IMR-90 (cell line): ENCODE measurements around the gene SNX33. TPM values are rescaled to one million over a fixed set of nuclear protein-coding genes. Genes with fewer than 3 reads are reported as not detected.

Source experiments
- ATAC-seq: fragments of 200-7000 bp; cut with Tn5 transposase; 2 replicates; pipeline ENCODE4 v1.9.1; 2020; ENCODE audit warnings: low read depth, mild to moderate bottlenecking, moderate library complexity
- BruUV-seq: library from RNA; stranded (reverse); fragments of 400-500 nt; replicated peaks from 2 replicates; lab custom pipeline; 2021; lab: Mats Ljungman, UMichigan
- CTCF ChIA-PET: fragments of 300-600 bp; formaldehyde crosslinking; extraction: SDS; loops from one replicate; lab custom pipeline; 2021; ENCODE audit warnings: antibody characterized with exemption; lab: Yijun Ruan, JAX
- POLR2A ChIA-PET: fragments of 300-600 bp; sonication (Branson Sonifier 250); formaldehyde crosslinking; loops from one replicate; lab custom pipeline; 2022; ENCODE audit warnings: antibody characterized with exemption; ENCODE audit not compliant: unreplicated experiment; lab: Charles Lee
- DNase-seq: peaks from one replicate; pipeline ENCODE4 v3.0.0; 2013
- H2AFZ ChIP-seq: replicated peaks from 2 replicates; pipeline ENCODE3; 2013; ENCODE audit warnings: low read length, mild to moderate bottlenecking; ENCODE audit not compliant: poor library complexity
- H2AK5ac ChIP-seq: 2 replicates; pipeline ENCODE4 v1.6.1; 2013; ENCODE audit warnings: low read depth, low read length, inconsistent platforms
- H2AK9ac ChIP-seq: replicated peaks from 2 replicates; pipeline ENCODE3; 2013; ENCODE audit warnings: mild to moderate bottlenecking, low read depth, low read length, moderate library complexity; ENCODE audit not compliant: poor library complexity
- H2BK120ac ChIP-seq: 2 replicates; pipeline ENCODE4 v1.6.1; 2013; ENCODE audit warnings: low read depth, low read length, inconsistent platforms
- H2BK15ac ChIP-seq: 3 replicates; pipeline ENCODE4 v1.6.1; 2013; ENCODE audit warnings: low read depth, low read length, inconsistent platforms
- H2BK20ac ChIP-seq: 2 replicates; pipeline ENCODE4 v1.6.1; 2013; ENCODE audit warnings: low read depth, mild to moderate bottlenecking, inconsistent platforms, low read length, moderate library complexity
- H2BK5ac ChIP-seq: 2 replicates; pipeline ENCODE4 v1.6.1; 2013; ENCODE audit warnings: mild to moderate bottlenecking, low read depth, low read length, inconsistent platforms; ENCODE audit not compliant: poor library complexity, severe bottlenecking
- H3K14ac ChIP-seq: replicated peaks from 2 replicates; pipeline ENCODE4 v1.6.1; 2013; ENCODE audit warnings: low read depth, low read length, inconsistent platforms
- H3K18ac ChIP-seq: 2 replicates; pipeline ENCODE4 v1.6.1; 2013; ENCODE audit warnings: low read depth, low read length, control low read depth
- H3K23ac ChIP-seq: 2 replicates; pipeline ENCODE4 v1.6.1; 2013; ENCODE audit warnings: low read depth, low read length, inconsistent platforms
- H3K27ac ChIP-seq: 2 replicates; pipeline ENCODE4 v1.5.1; 2013; ENCODE audit warnings: mild to moderate bottlenecking, control low read depth, low read length; ENCODE audit not compliant: insufficient read depth
- H3K27me3 ChIP-seq: 2 replicates; pipeline ENCODE4 v1.6.1; 2013; ENCODE audit warnings: low read length; ENCODE audit not compliant: control insufficient read depth, insufficient read depth
- H3K36me3 ChIP-seq: 2 replicates; pipeline ENCODE4 v1.6.1; 2013; ENCODE audit warnings: low read length, mixed read lengths; ENCODE audit not compliant: control insufficient read depth, insufficient read depth
- H3K4ac ChIP-seq: 2 replicates; pipeline ENCODE4 v1.6.1; 2013; ENCODE audit warnings: low read depth, low read length, inconsistent platforms
- H3K4me1 ChIP-seq: 2 replicates; pipeline ENCODE4 v1.6.1; 2013; ENCODE audit warnings: low read length, mixed read lengths; ENCODE audit not compliant: control insufficient read depth, insufficient read depth
- H3K4me2 ChIP-seq: 2 replicates; pipeline ENCODE4 v1.6.1; 2013; ENCODE audit warnings: low read depth, mild to moderate bottlenecking, control low read depth, low read length, moderate library complexity
- H3K4me3 ChIP-seq: 2 replicates; pipeline ENCODE4 v1.5.1; 2013; ENCODE audit warnings: low read depth, mild to moderate bottlenecking, control low read depth, low read length, moderate library complexity; ENCODE audit not compliant: insufficient read depth
- H3K56ac ChIP-seq: 2 replicates; pipeline ENCODE4 v1.6.1; 2013; ENCODE audit warnings: low read length, inconsistent platforms; ENCODE audit not compliant: insufficient read depth; ENCODE audit errors: extremely low read depth
- H3K79me1 ChIP-seq, 2 experiments: 2 replicates each; pipeline ENCODE4 v1.6.1; 2013; ENCODE audit warnings: low read length in 2 of 2, inconsistent platforms in 1 of 2, low read depth in 1 of 2
- H3K9ac ChIP-seq: 2 replicates; pipeline ENCODE4 v1.6.1; 2013; ENCODE audit warnings: low read depth, low read length, control low read depth
- H3K9me1 ChIP-seq: 2 replicates; pipeline ENCODE4 v1.6.1; 2013; ENCODE audit warnings: low read length, inconsistent platforms; ENCODE audit not compliant: insufficient read depth
- H3K9me3 ChIP-seq: 2 replicates; pipeline ENCODE4 v1.6.1; 2013; ENCODE audit warnings: low read length; ENCODE audit not compliant: control insufficient read depth, insufficient read depth
- H4K20me1 ChIP-seq: 2 replicates; pipeline ENCODE4 v1.6.1; 2013; ENCODE audit warnings: low read length, inconsistent platforms; ENCODE audit not compliant: insufficient read depth
- H4K5ac ChIP-seq: 2 replicates; pipeline ENCODE4 v1.6.1; 2013; ENCODE audit warnings: mild to moderate bottlenecking, low read depth, low read length, control low read depth
- H4K8ac ChIP-seq, 2 experiments: 2 replicates each; pipeline ENCODE4 v1.6.1; 2013; ENCODE audit warnings: low read depth in 2 of 2, low read length in 2 of 2, control low read depth in 1 of 2, inconsistent platforms in 1 of 2
- H4K91ac ChIP-seq: 2 replicates; pipeline ENCODE4 v1.6.1; 2013; ENCODE audit warnings: low read depth, low read length, inconsistent platforms; ENCODE audit not compliant: insufficient read depth
- CTCF ChIP-seq: conservative IDR thresholded peaks from 2 replicates; pipeline ENCODE4 v1.5.1; 2012; ENCODE audit warnings: mild to moderate bottlenecking, low read depth, low read length, improper control_type of control experiment
- FOS ChIP-seq: fragments of 150-350 bp; IDR thresholded peaks from 2 replicates; pipeline ENCODE4 v1.6.1; 2016; ENCODE audit warnings: low read depth, low read length
- MAFK ChIP-seq: IDR thresholded peaks from 2 replicates; pipeline ENCODE4 v1.6.1; 2012; ENCODE audit warnings: low read depth, low read length, improper control_type of control experiment
- NFE2L2 ChIP-seq: fragments of 150-350 bp; IDR thresholded peaks from 2 replicates; pipeline ENCODE4 v1.6.1; 2016; ENCODE audit warnings: low read depth, mild to moderate bottlenecking, low read length
- POLR2A ChIP-seq: IDR thresholded peaks from 2 replicates; pipeline ENCODE4 v1.6.1; 2012; ENCODE audit warnings: mild to moderate bottlenecking, low read depth, low read length
- RAD21 ChIP-seq: IDR thresholded peaks from 2 replicates; pipeline ENCODE4 v1.6.1; 2012; ENCODE audit warnings: low read length, improper control_type of control experiment
- RCOR1 ChIP-seq: IDR thresholded peaks from 2 replicates; pipeline ENCODE4 v1.6.1; 2012; ENCODE audit warnings: mild to moderate bottlenecking, low read length, improper control_type of control experiment; ENCODE audit not compliant: insufficient replicate concordance
- RFX5 ChIP-seq: IDR thresholded peaks from 2 replicates; pipeline ENCODE4 v1.8.0; 2012; ENCODE audit warnings: low read depth, mild to moderate bottlenecking, low read length, moderate library complexity
- WGBS, 2 experiments: methylation state at CpG; one replicate each; pipeline versions ENCODE4 v1.1.5 to v1.1.7; 2013; ENCODE audit warnings: missing lambda C conversion rate in 2 of 2; ENCODE audit not compliant: insufficient read length in 1 of 2; ENCODE audit errors: extremely low coverage in 2 of 2; 5-methylcytosine and 5-hydroxymethylcytosine counted together
- dilution Hi-C: fragments of 300-500 bp; cut with HindIII; formaldehyde crosslinking; loops from one replicate; pipeline ENCODE4 v1.14.3; 2018; ENCODE audit warnings: low sequenced_read_pairs; ENCODE audit not compliant: unreplicated experiment
- in situ Hi-C: fragments of 300-500 bp; cut with MboI; formaldehyde crosslinking; loops from 3 replicates; pipeline ENCODE4 v1.14.3; 2019; ENCODE audit warnings: low sequenced_read_pairs, inconsistent platforms, mixed read lengths
- intact Hi-C: fragments of 100-400 bp; cut with micrococcal nuclease; formaldehyde crosslinking; loops from 2 replicates; pipeline ENCODE4 v1.10.0; 2022
- polyA plus RNA-seq, 3 experiments: library from polyadenylated mRNA; depleted of rRNA; stranded (reverse); fragments of >200 nt; gene quantifications; 2 replicates each; pipeline ENCODE4 v1.2.3, GENCODE V29; 2012; ENCODE audit warnings: low replicate concordance in 1 of 3
- total RNA-seq: library from RNA; depleted of rRNA; stranded (reverse); fragments of >200 nt; gene quantifications from 2 replicates; pipeline ENCODE4 v1.2.3, GENCODE V29; 2012
- TF ChIP-seq, protein P1 (sequence below): fragments of 150-350 bp; IDR thresholded peaks from 2 replicates; pipeline ENCODE4 v1.6.1; 2017; ENCODE audit warnings: mild to moderate bottlenecking, antibody characterized with exemption, low read length, low read depth

The SNX33 gene
- total and polyA plus RNA-seq, 2 of the 4 experiments (the other 2 are of a cell fraction), result 12.7 to 14.6 TPM

GRCh38 chr15:75636026-75636425 is 11.7 kb upstream of the SNX33 start:
- Histone ChIP-seq H3K14ac (no peak overlapping the region), H3K23ac (no peak overlapping the region), H2AK9ac (no peak overlapping the region), H4K20me1 (peaks cover 24% of the 10 kb centered on the region), H3K9me3 (no peaks in the 10 kb centered on the region), H3K36me3 (no peaks in the 10 kb centered on the region), H3K79me1 (peaks cover 13 to 41% of the 10 kb centered on the region in 2 experiments), H2BK15ac (no peak overlapping the region), H4K8ac (no peak overlapping the region), H2AK5ac (no peak overlapping the region), H2BK20ac (no peak overlapping the region), H3K4me3 (no peak overlapping the region), H3K9ac (no peak overlapping the region), H3K27ac (no peak overlapping the region), H3K56ac (no peak overlapping the region), H3K4me2 (no peak overlapping the region), H3K4me1 (peaks cover 4% of the 10 kb centered on the region; the same call in 1 of the 2 replicates), H3K9me1 (0 out of 2 replicates have a peak, but pooled peaks cover 4% of the 10 kb centered on the region), H2BK120ac (no peak overlapping the region), H3K18ac (no peak overlapping the region), H2AFZ (no peak overlapping the region), H3K27me3 (no peaks in the 10 kb centered on the region), H3K4ac (no peak overlapping the region), H4K5ac (no peak overlapping the region), H4K91ac (no peak overlapping the region), H2BK5ac (no peak overlapping the region)
- dilution Hi-C loops, result no loop called here
- POLR2A ChIA-PET, result interaction anchor here (0.6 kb wide), 1 partner anchor 10 kb away, joined by 3 read pairs; no protein-coding TSS in a partner anchor
- intact Hi-C loops, result loop anchor here (5.0 kb wide), 2 partner anchors 166 to 184 kb away; partner anchors contain the start of gene SIN3A
- in situ Hi-C loops, result loop anchor here (5.0 kb wide), 1 partner anchor 46 kb away; no protein-coding TSS in a partner anchor
- CTCF ChIA-PET, result interaction anchor here (0.5 kb wide), 1 partner anchor 105 kb away, joined by 10 read pairs; no protein-coding TSS in a partner anchor
- DNase-seq (no peak), ATAC-seq (no peak)
- no TSS peak for BruUV-seq
- 100% methylated on average over 3 of the region's 6 CpGs; no CpG with 5 or more reads in 1 of the 2 experiments for WGBS, 2 experiments
- TF ChIP-seq, protein P1, sequence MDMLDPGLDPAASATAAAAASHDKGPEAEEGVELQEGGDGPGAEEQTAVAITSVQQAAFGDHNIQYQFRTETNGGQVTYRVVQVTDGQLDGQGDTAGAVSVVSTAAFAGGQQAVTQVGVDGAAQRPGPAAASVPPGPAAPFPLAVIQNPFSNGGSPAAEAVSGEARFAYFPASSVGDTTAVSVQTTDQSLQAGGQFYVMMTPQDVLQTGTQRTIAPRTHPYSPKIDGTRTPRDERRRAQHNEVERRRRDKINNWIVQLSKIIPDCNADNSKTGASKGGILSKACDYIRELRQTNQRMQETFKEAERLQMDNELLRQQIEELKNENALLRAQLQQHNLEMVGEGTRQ, result no peak
- no peak for TF ChIP-seq MAFK
- TF ChIP-seq RAD21, result no peak
- TF ChIP-seq POLR2A, result no peak
- TF ChIP-seq NFE2L2, result no peak
- TF ChIP-seq FOS, result no peak
- no peak for TF ChIP-seq CTCF
- TF ChIP-seq RCOR1, result no peak
- TF ChIP-seq RFX5, result no peak
